Measurements from ENCODE around the gene PLXNB3. TPM values are rescaled to one million over a fixed set of nuclear protein-coding genes. Genes with fewer than 3 reads are reported as not detected.

PLXNB3 gene
- total and polyA plus RNA-seq, 2 donors (not counting 1 experiment from before 2014, with no cell fraction given): 1.9 to 4.3 TPM

- no peak for DNase-seq (ENCODE audit: low read depth in 2 of 2)
- Histone ChIP-seq H3K27me3 (ENCODE audit: control insufficient read depth, insufficient read depth, low read length) (no peaks in the 10 kb centered on the region), H3K27ac (ENCODE audit: insufficient read depth, low read length) (no peak overlapping the region), H3K9ac (ENCODE audit: insufficient read depth, low read length) (no peak overlapping the region), H3K4me3 (replicated peaks in 1 of 4; ENCODE audit: control extremely low read depth in 1 of 4, insufficient read depth in 1 of 4, low read depth in 3 of 4, low read length in 4 of 4) (no peak overlapping the region), H3K4me1 (ENCODE audit: control insufficient read depth, extremely low read depth, insufficient read depth, low read length) (peaks cover 3% of the 10 kb centered on the region), H3K36me3 (ENCODE audit: control insufficient read depth, insufficient read depth, low read length) (no peaks in the 10 kb centered on the region), H3K4me2 (ENCODE audit: extremely low read depth, insufficient read depth, low read length) (no peak overlapping the region), H2AFZ (ENCODE audit: low read length) (no peak overlapping the region), H4K20me1 (ENCODE audit: control insufficient read depth, extremely low read depth, insufficient read depth, low read length) (no peaks in the 10 kb centered on the region), H3K9me3 (ENCODE audit: control insufficient read depth, insufficient read depth, low read depth, low read length) (no peaks in the 10 kb centered on the region), H3K79me2 (ENCODE audit: control insufficient read depth, insufficient read depth, low read length) (no peaks in the 10 kb centered on the region)
- no peak for TF ChIP-seq CTCF (conservative IDR thresholded peaks at IDR 0.05 in 1 of 2, IDR thresholded peaks at IDR 0.05 in 1 of 2; ENCODE audit: low read depth in 1 of 2, low read length in 2 of 2)
- no peak for TF ChIP-seq EZH2 (IDR thresholded peaks at IDR 0.05; ENCODE audit: low read length, missing control alignments)
Observed at GRCh38 chrX:153769158-153769864, 5.3 kb downstream of the PLXNB3 start.

GRCh38 chrX:153769865-153770600 is 6.0 kb downstream of the PLXNB3 start:
- Histone ChIP-seq H2AFZ (ENCODE audit: low read length) (no peak overlapping the region), H3K79me2 (ENCODE audit: control insufficient read depth, insufficient read depth, low read length) (no peaks in the 10 kb centered on the region), H3K27ac (ENCODE audit: insufficient read depth, low read length) (no peak overlapping the region), H3K36me3 (ENCODE audit: control insufficient read depth, insufficient read depth, low read length) (no peaks in the 10 kb centered on the region), H3K4me1 (ENCODE audit: control insufficient read depth, extremely low read depth, insufficient read depth, low read length) (peaks cover 3% of the 10 kb centered on the region), H3K9me3 (ENCODE audit: control insufficient read depth, insufficient read depth, low read depth, low read length) (no peaks in the 10 kb centered on the region), H3K4me3 (replicated peaks in 1 of 4; ENCODE audit: control extremely low read depth in 1 of 4, insufficient read depth in 1 of 4, low read depth in 3 of 4, low read length in 4 of 4) (no peak overlapping the region), H3K9ac (ENCODE audit: insufficient read depth, low read length) (no peak overlapping the region), H3K27me3 (ENCODE audit: control insufficient read depth, insufficient read depth, low read length) (no peaks in the 10 kb centered on the region), H3K4me2 (ENCODE audit: extremely low read depth, insufficient read depth, low read length) (no peak overlapping the region), H4K20me1 (ENCODE audit: control insufficient read depth, extremely low read depth, insufficient read depth, low read length) (no peaks in the 10 kb centered on the region)
- no peak for DNase-seq (ENCODE audit: low read depth in 2 of 2)
- TF ChIP-seq CTCF (conservative IDR thresholded peaks at IDR 0.05 in 1 of 2, IDR thresholded peaks at IDR 0.05 in 1 of 2; ENCODE audit: low read depth in 1 of 2, low read length in 2 of 2) (no peak), EZH2 (IDR thresholded peaks at IDR 0.05; ENCODE audit: low read length, missing control alignments) (no peak)

GRCh38 chrX:153770601-153771414 is 6.8 kb downstream of the PLXNB3 start:
- Histone ChIP-seq H3K4me3 (replicated peaks in 1 of 4; ENCODE audit: control extremely low read depth in 1 of 4, insufficient read depth in 1 of 4, low read depth in 3 of 4, low read length in 4 of 4) (no peak overlapping the region), H3K9me3 (ENCODE audit: control insufficient read depth, insufficient read depth, low read depth, low read length) (no peaks in the 10 kb centered on the region), H3K36me3 (ENCODE audit: control insufficient read depth, insufficient read depth, low read length) (no peaks in the 10 kb centered on the region), H3K4me2 (ENCODE audit: extremely low read depth, insufficient read depth, low read length) (no peak overlapping the region), H3K27me3 (ENCODE audit: control insufficient read depth, insufficient read depth, low read length) (no peaks in the 10 kb centered on the region), H3K9ac (ENCODE audit: insufficient read depth, low read length) (no peak overlapping the region), H4K20me1 (ENCODE audit: control insufficient read depth, extremely low read depth, insufficient read depth, low read length) (no peaks in the 10 kb centered on the region), H3K27ac (ENCODE audit: insufficient read depth, low read length) (no peak overlapping the region), H3K4me1 (ENCODE audit: control insufficient read depth, extremely low read depth, insufficient read depth, low read length) (peaks cover 3% of the 10 kb centered on the region), H3K79me2 (ENCODE audit: control insufficient read depth, insufficient read depth, low read length) (no peaks in the 10 kb centered on the region), H2AFZ (ENCODE audit: low read length) (no peak overlapping the region)
- no peak for DNase-seq (ENCODE audit: low read depth in 2 of 2)
- no peak for TF ChIP-seq EZH2 (IDR thresholded peaks at IDR 0.05; ENCODE audit: low read length, missing control alignments)
- TF ChIP-seq CTCF (conservative IDR thresholded peaks at IDR 0.05 in 1 of 2, IDR thresholded peaks at IDR 0.05 in 1 of 2; ENCODE audit: low read depth in 1 of 2, low read length in 2 of 2): no peak

All from fibroblast of lung (primary cell).